ENCODE measurements around the gene PTGES3L. TPM values are rescaled to one million over a fixed set of nuclear protein-coding genes. Genes with fewer than 3 reads are reported as not detected.

The PTGES3L gene
- total and polyA plus RNA-seq, 2 experiments from 2014 or later = 2.3 to 2.5 TPM

- Histone ChIP-seq H2AFZ (no peak overlapping the region), H3K4me2 (no peak overlapping the region), H3K79me2 (replicated peaks; ENCODE audit: insufficient read depth) (peaks cover 12% of the 10 kb centered on the region), H3F3A (replicated peaks; ENCODE audit: low read depth) (no peaks in the 10 kb centered on the region), H4K20me1 (replicated peaks; ENCODE audit: insufficient read depth) (peaks cover 4% of the 10 kb centered on the region; the same call in 1 of the 2 replicates), H3K27me3 (ENCODE audit: insufficient read depth) (no peaks in the 10 kb centered on the region), H3K4me1 (ENCODE audit: insufficient read depth) (peaks cover 10% of the 10 kb centered on the region), H3K4me3 (no peak overlapping the region), H3K27ac (ENCODE audit: low read depth) (peak overlapping the region; percentile 69; the same call in 1 of the 2 replicates), H3K9me2 (ENCODE audit: insufficient read depth) (no peaks in the 10 kb centered on the region), H3K36me3 (ENCODE audit: insufficient read depth) (peaks cover 9% of the 10 kb centered on the region; the same call in 1 of the 2 replicates)
- peaks cover 45% of the 10 kb centered on the region for H3K36me3 Mint-ChIP-seq (ENCODE audit: low read depth)
- no peaks in the 10 kb centered on the region for H3K9me3 Mint-ChIP-seq
- peaks cover 5% of the 10 kb centered on the region for H3K27me3 Mint-ChIP-seq (ENCODE audit: insufficient read depth, low read depth, poor library complexity)
- TF ChIP-seq ZNF114 (CRISPR knock-in tag; IDR thresholded peaks at IDR 0.05) = no peak
- TF ChIP-seq POLR2AphosphoS5 (IDR thresholded peaks at IDR 0.05; ENCODE audit: low read depth) = peak; percentile 29; the same call in 1 of the 2 replicates
- peak; percentile 23; the same call in 2 of the 3 replicates for ATAC-seq
- no peak for DNase-seq (ENCODE audit: low spot score)
- H3K4me1 Mint-ChIP-seq = peaks cover 42% of the 10 kb centered on the region
- H3K27ac Mint-ChIP-seq = no peak overlapping the region; the same call in 1 of the 2 replicates
- H3K4me3 Mint-ChIP-seq = no peak overlapping the region; the same call in 2 of the 3 replicates
These were observed 34.3 kb upstream of the PTGES3L start for GRCh38 chr17:43014020-43014648.

- TF ChIP-seq STAT1 (IDR thresholded peaks at IDR 0.05; ENCODE audit: unreplicated experiment) (no peak), NANOG (IDR thresholded peaks at IDR 0.05; ENCODE audit: borderline replicate concordance) (no peak)
- H3K27me3 ChIP-seq (ENCODE audit: insufficient read depth) = no peaks in the 10 kb centered on the region
- Mint-ChIP-seq H3K36me3 (ENCODE audit: low read depth) (peaks cover 39% of the 10 kb centered on the region), H3K27ac (no peak overlapping the region), H3K27me3 (ENCODE audit: insufficient read depth, low read depth, poor library complexity) (peaks cover 5% of the 10 kb centered on the region), H3K9me3 (no peaks in the 10 kb centered on the region), H3K4me3 (no peak overlapping the region), H3K4me1 (peaks cover 35% of the 10 kb centered on the region)
- peaks cover 3% of the 10 kb centered on the region for H3K79me2 ChIP-seq (replicated peaks; ENCODE audit: insufficient read depth)
- no peaks in the 10 kb centered on the region for H3F3A ChIP-seq (replicated peaks; ENCODE audit: low read depth)
- DNase-seq (ENCODE audit: low spot score) (no peak), ATAC-seq (no peak)
- H2AFZ ChIP-seq = no peak overlapping the region
- no peak overlapping the region for H3K4me3 ChIP-seq
- peaks cover 10% of the 10 kb centered on the region for H3K4me1 ChIP-seq (ENCODE audit: insufficient read depth)
- peaks cover 6% of the 10 kb centered on the region; the same call in 1 of the 2 replicates for H3K36me3 ChIP-seq (ENCODE audit: insufficient read depth)
- no peaks in the 10 kb centered on the region for H3K9me2 ChIP-seq (ENCODE audit: insufficient read depth)
- no peak overlapping the region for H3K27ac ChIP-seq (ENCODE audit: low read depth)
- no peak overlapping the region for H3K4me2 ChIP-seq
- no peaks in the 10 kb centered on the region for H4K20me1 ChIP-seq (replicated peaks; ENCODE audit: insufficient read depth)
These were observed 33.4 kb upstream of the PTGES3L start for GRCh38 chr17:43013296-43013695.

DNA sequence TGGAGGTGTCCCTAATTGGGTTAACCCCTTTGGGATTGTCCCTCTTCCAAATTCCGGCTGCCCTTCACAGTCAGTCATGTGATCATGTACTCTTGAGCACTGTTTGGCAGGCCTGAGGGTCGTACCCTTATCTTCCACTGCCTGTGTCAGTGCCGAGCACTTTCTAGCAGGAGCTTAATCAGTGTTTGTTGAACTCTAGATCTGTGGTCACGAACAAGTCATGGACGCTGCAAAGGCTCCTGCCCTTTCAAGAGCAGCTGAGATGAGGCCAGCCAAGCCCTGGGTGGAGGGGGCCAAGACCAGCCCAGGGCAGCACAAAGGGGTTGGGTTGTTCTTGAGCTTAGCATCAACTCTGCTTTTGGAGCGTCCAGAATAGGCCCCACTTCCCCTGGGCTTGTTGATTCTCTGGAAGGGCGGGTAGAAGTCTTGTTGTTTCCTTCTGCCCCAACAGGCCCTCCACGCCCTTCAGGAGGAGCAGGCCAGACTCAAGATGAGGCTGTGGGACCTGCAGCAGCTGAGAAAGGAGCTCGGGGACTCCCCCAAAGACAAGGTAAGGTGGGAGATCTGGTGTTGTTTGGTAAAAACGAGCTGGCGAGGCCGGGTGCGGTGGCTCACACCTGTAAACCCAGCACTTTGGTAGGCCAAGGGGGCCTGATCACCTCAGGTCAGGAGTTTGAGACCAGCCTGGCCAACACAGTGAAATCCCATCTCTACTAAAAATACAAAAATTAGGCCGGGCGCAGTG, 32.0 kb upstream of the PTGES3L start:
- Histone ChIP-seq H3K4me1 (ENCODE audit: insufficient read depth) (peaks cover 12% of the 10 kb centered on the region), H3K36me3 (ENCODE audit: insufficient read depth) (peaks cover 6% of the 10 kb centered on the region; the same call in 1 of the 2 replicates), H3K4me3 (no peak overlapping the region), H3K27ac (ENCODE audit: low read depth) (no peak overlapping the region), H3K9me2 (ENCODE audit: insufficient read depth) (no peaks in the 10 kb centered on the region), H3K27me3 (ENCODE audit: insufficient read depth) (no peaks in the 10 kb centered on the region), H3F3A (replicated peaks; ENCODE audit: low read depth) (no peaks in the 10 kb centered on the region), H3K79me2 (replicated peaks; ENCODE audit: insufficient read depth) (no peaks in the 10 kb centered on the region), H3K4me2 (no peak overlapping the region), H2AFZ (no peak overlapping the region), H4K20me1 (replicated peaks; ENCODE audit: insufficient read depth) (no peaks in the 10 kb centered on the region)
- no peak for TF ChIP-seq EZH2phosphoT487 (IDR thresholded peaks at IDR 0.05; ENCODE audit: unreplicated experiment)
- no peak for TF ChIP-seq POLR2AphosphoS5 (IDR thresholded peaks at IDR 0.05; ENCODE audit: low read depth)
- TF ChIP-seq, protein P1, sequence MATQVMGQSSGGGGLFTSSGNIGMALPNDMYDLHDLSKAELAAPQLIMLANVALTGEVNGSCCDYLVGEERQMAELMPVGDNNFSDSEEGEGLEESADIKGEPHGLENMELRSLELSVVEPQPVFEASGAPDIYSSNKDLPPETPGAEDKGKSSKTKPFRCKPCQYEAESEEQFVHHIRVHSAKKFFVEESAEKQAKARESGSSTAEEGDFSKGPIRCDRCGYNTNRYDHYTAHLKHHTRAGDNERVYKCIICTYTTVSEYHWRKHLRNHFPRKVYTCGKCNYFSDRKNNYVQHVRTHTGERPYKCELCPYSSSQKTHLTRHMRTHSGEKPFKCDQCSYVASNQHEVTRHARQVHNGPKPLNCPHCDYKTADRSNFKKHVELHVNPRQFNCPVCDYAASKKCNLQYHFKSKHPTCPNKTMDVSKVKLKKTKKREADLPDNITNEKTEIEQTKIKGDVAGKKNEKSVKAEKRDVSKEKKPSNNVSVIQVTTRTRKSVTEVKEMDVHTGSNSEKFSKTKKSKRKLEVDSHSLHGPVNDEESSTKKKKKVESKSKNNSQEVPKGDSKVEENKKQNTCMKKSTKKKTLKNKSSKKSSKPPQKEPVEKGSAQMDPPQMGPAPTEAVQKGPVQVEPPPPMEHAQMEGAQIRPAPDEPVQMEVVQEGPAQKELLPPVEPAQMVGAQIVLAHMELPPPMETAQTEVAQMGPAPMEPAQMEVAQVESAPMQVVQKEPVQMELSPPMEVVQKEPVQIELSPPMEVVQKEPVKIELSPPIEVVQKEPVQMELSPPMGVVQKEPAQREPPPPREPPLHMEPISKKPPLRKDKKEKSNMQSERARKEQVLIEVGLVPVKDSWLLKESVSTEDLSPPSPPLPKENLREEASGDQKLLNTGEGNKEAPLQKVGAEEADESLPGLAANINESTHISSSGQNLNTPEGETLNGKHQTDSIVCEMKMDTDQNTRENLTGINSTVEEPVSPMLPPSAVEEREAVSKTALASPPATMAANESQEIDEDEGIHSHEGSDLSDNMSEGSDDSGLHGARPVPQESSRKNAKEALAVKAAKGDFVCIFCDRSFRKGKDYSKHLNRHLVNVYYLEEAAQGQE (IDR thresholded peaks at IDR 0.05; ENCODE audit: unreplicated experiment) = no peak
- Mint-ChIP-seq H3K36me3 (ENCODE audit: low read depth) (peaks cover 26% of the 10 kb centered on the region), H3K9me3 (no peaks in the 10 kb centered on the region), H3K4me1 (peaks cover 35% of the 10 kb centered on the region), H3K27ac (peak overlapping the region; percentile 67; the same call in 1 of the 2 replicates), H3K27me3 (ENCODE audit: insufficient read depth, low read depth, poor library complexity) (peaks cover 5% of the 10 kb centered on the region), H3K4me3 (no peak overlapping the region)
- DNase-seq (ENCODE audit: low spot score) (no peak), ATAC-seq (no peak)
